Epithelial cell of esophagus (primary cell): ENCODE results near the gene CREBBP.

ENCODE experiments used
- DNase-seq: peaks from one replicate; pipeline ENCODE4 v3.0.0; 2010; ENCODE audit warnings: low read depth
- H3K4me3 ChIP-seq: 2 replicates; pipeline ENCODE4 v1.5.1; 2011; ENCODE audit warnings: mild to moderate bottlenecking, low read length, control low read depth
- TF ChIP-seq, protein P1 (sequence below): IDR thresholded peaks from 2 replicates; pipeline ENCODE4 v1.5.1; 2011; ENCODE audit warnings: low read depth, mild to moderate bottlenecking, low read length, control low read depth, inconsistent platforms; ENCODE audit not compliant: insufficient read depth; ENCODE audit errors: missing control alignments

The CREBBP gene

DNA sequence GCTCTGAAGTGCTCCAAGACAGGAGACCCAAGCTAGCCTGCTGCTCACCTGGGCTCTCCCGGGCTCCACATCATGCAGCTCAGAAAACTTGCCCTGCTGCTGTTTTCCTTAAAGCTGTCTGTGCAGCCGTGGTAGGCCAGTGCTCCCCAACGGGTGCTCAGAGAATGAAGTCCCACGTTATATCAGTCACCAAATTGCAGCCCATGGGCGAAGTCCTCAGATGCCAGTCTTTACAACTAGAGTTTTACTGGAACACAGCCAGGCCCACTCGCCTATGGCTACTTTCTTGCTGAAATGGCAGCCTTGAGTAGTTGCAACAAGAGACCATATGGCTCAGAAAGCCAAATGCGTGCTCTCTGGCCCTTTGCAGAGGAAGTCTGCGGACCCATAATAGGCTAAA lies 6.3 kb downstream of the CREBBP start:
- TF ChIP-seq, protein P1, sequence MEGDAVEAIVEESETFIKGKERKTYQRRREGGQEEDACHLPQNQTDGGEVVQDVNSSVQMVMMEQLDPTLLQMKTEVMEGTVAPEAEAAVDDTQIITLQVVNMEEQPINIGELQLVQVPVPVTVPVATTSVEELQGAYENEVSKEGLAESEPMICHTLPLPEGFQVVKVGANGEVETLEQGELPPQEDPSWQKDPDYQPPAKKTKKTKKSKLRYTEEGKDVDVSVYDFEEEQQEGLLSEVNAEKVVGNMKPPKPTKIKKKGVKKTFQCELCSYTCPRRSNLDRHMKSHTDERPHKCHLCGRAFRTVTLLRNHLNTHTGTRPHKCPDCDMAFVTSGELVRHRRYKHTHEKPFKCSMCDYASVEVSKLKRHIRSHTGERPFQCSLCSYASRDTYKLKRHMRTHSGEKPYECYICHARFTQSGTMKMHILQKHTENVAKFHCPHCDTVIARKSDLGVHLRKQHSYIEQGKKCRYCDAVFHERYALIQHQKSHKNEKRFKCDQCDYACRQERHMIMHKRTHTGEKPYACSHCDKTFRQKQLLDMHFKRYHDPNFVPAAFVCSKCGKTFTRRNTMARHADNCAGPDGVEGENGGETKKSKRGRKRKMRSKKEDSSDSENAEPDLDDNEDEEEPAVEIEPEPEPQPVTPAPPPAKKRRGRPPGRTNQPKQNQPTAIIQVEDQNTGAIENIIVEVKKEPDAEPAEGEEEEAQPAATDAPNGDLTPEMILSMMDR, result no peak
- no peak for DNase-seq
- H3K4me3 ChIP-seq, result no peak overlapping the region

DNA sequence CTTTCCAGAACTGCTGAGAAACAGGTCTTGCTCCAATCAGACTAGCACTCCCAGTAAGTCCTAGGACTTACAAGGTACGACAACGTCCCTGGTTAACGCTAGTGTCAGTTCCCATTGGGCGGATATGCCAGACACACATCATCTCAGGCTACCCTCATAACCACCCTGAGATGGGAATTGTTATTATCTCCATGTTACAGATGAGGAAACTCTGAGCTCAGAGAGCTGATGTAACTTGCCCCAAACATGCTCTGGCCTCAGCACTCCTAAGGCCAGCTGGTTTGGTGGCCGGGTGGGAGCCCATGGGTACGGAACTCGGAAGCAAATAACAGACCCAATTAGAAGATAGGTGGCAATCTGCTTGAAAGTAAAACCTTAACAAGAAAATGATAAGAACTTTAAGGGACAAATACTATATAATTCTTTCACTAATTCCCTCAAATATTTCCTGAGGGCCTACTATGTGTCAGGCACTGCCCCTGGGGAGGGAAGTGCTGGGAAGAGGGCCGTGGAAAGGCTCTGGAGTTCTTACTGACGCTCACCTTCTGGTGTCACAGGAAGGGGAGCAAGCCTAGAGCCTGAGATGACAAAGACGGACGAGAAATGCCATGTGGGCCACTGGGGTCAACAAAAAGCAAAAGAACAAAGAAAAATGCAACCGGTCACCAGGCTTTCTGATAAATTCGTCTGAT lies 6.9 kb downstream of the CREBBP start:
- DNase-seq, result no peak
- TF ChIP-seq, protein P1, result no peak
- no peak overlapping the region for H3K4me3 ChIP-seq

DNA sequence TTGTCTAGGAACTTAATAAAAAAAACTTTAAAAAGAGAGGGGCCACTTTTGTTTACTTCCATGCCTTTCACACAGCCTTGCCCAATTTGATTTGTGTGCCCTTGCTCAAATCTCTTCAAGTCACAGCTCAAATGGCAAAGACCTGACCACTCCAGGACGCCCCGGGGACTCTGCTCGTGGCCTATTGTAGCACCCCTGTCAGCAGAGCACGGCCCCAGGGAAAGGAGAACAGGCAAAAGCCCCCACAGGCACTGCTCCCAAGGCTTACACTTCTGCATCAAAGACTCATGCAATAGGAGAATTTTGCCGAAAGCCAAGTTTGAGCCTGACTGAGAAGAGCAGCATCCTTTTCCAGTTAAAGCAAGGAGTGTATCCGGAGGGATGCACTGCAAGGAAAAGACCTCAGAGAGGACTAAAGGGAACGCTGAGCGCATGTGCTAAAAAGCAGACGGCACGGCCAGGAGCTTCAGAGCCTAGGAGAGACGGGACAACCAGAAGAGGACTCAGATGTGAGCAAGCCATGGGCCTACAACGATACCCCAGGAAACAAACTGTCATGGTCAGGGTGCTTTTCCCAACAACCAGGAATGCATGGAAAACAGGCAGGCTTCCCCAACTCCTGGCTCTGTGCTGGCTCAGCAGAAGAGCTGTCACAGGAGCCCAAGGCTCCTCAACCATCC lies 8.2 kb downstream of the CREBBP start:
- TF ChIP-seq, protein P1, result no peak
- H3K4me3 ChIP-seq, result no peak overlapping the region
- no peak for DNase-seq

GRCh38 chr16:3868967-3869366 lies 11.5 kb downstream of the CREBBP start:
- no peak for DNase-seq
- no peak overlapping the region for H3K4me3 ChIP-seq
- TF ChIP-seq, protein P1, result no peak

DNA sequence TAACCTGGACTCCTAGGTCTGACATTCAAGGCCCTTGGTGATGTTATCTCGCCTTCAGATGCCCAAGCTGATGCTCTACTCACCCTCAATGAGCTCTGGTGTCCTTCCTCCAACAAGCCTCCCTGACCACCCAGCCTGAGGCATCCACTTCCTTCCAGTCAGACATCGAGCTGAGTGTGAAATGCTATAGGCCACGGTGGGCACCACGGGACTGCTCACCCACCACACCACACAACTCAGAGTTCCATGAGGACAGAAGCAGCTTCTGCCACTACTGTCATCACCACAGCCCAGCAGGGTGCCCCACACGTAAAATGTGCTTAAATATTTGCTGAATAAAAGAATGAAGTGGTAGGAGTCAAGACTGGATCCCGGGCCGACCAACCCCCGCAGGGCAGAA lies 12.0 kb downstream of the CREBBP start:
- TF ChIP-seq, protein P1, result no peak
- no peak overlapping the region for H3K4me3 ChIP-seq
- DNase-seq, result no peak

- TF ChIP-seq, protein P1, result no peak
- no peak for DNase-seq
- no peak overlapping the region for H3K4me3 ChIP-seq
Measured at GRCh38 chr16:3866703-3867431, 13.6 kb downstream of the CREBBP start.
